GM23248 (cell line): ENCODE results near the gene KCNJ18.
"Not testable (repeated sequence)": the region's sequence is repeated elsewhere in the genome, so short reads cannot be mapped to it uniquely, and the experiment has no call there.

ENCODE experiments used
- EZH2 ChIP-seq: fragments of 200-600 bp; sonication (generic); IDR thresholded peaks from 2 replicates; pipeline ENCODE4 v1.6.1; 2018; ENCODE audit warnings: antibody characterized with exemption, mild to moderate bottlenecking; ENCODE audit not compliant: insufficient read depth, poor library complexity, severe bottlenecking
- EZH2phosphoT487 ChIP-seq: fragments of 200-600 bp; sonication (generic); IDR thresholded peaks from 2 replicates; pipeline ENCODE4 v1.6.1; 2018; ENCODE audit warnings: antibody characterized with exemption, moderate library complexity, mild to moderate bottlenecking, low read depth; ENCODE audit not compliant: insufficient read depth

GRCh38 chr17:21713631-21714030 is 21.3 kb downstream of the KCNJ18 start:
- TF ChIP-seq EZH2, EZH2phosphoT487: not testable (repeated sequence)
